NCI-H2171 (cell line): ENCODE results near the gene ACSF2.

Experiments used
- DNase-seq: peaks from one replicate; lab custom pipeline; 2025; lab: John Stamatoyannopoulos, UW

The ACSF2 gene

DNA sequence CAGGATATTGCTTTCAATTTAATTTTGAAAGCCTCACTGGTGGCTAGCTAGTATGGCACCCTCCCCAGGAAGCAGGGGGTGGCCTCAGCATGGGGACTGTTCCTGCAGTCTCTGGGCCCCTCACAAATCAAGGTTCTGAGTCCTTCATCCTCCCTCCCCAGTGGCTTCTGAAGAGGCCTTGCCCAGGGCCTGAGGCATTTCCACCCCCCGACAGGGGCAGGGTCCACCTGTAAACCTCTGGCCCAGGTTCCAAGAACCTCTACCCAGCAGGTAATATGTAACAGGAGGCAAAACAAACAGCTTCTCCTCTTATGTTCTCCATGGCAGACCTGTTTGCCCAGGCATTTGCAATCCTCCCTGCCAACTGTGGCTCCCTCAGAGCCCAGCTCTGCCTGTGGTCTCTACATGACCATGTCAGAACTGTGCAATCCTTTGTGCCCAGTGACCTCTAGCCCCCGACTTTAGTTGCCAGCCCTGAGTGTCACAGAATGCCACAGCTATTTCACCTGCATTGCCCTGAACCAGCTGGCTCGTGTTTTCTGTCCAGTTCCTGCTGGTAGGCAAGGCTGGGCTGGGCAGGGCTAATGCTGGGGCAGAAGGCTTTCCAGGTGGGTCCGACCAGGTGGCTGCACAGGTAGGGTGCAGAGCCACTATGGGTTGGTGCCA, 14.3 kb downstream of the ACSF2 start:
- no peak for DNase-seq

DNA sequence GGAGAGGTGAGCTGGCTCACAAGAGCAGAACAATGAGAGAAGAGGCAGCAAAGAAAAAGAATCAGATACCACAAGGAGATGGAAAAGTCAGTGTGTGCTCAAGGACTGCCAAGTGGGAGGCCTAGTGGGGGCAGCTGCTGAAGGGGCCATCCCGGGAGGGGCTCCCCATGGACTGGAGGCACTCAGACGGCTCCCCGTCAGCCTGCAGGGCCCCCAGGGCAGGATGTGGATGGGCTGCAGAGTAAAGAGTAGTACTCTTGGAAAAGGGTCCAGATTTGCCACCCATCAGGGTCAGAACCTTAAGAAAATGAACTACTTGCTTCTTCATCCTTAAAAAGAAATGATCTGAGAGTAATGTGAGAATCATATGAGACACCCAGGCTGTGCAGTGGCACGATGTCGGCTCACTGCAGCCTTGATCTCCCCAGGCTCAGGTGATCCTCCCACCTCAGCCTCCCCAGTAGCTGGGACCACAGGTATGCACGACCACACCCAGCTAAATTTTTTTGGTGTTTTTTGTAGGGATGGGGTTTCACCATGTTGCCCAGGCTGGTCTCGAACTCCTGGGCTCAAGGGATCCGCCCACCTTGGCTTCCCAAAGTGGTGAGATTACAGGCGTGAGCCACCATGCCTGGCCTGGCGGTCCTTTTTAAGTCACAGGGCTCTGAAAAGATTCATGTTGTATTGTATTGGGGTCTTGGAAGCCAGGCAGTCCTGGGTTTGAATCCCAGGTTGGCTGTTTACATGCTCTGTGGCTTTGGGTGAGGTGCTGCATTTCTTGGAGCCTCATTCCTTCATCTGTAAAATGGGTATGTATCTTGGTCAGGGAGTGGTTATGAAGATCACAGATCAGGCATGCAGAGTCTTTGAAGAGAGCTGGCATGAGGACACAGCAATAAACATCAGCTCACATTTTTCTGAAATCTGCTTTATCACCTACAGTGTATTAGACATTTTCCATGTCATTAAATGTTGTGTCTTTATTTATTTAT, 15.1 kb downstream of the ACSF2 start:
- no peak for DNase-seq

DNA sequence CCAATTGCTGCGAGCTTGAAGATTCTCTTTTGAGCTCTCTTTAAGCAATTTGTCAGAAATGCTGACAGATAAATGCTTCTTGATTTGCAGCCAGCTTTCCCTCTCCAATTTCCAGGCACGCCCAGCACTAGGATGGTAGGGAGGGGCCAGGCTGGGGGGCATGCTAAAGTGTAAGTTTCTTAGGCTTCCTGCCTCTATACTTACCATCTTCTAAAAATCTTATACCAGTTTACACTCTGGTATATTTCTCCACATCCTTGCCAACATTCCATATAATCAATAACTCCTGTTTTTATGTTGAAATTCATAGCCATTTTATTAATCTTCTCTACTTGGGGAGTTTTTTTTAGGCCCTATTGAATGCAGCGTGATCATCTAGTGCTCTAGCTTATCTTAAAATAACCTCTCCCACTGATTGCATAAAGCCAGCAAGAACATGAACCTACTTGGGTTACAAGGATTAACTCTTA, 17.5 kb downstream of the ACSF2 start:
- peak; percentile 38 for DNase-seq

DNA sequence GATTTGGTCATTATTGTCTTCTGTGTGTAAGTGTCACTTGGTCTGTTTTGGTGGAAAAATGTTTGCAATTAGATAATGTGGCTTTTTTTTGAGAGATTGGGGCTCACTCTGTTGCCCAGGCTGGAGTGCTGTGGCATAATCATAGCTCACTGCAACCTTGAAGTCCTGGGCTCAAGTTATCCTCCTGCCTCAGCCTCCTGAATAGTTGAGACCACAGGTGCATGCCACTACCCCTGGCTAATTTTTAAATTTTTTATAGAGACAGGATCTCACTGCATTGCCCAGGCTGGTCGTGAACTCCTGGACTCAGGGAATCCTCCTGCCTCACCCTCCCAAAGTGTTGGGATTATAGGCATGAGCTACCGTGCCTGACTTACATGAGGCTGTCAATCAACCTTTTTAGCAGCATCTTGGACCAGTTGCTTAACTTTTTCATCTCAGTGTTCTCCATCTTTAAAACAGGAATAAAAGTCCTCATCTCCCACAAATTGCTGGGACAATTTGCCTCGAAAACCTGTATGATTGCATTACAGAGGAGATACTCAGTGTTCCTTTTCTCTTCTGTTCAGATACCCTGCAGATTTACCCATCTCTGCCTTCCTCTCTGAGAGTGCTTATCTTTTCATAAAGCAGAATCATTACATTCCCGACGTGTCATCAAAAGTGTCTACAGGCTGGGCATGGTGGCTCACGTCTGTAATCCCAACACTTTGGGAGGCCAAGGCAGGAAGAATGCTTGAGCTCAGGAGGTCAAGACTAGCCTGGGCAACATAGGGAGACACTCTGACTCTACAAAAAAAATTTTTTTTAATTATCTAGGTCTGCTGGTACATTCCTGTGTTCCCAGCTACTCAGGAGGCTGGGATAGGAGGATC, 19.1 kb downstream of the ACSF2 start:
- no peak for DNase-seq

DNA sequence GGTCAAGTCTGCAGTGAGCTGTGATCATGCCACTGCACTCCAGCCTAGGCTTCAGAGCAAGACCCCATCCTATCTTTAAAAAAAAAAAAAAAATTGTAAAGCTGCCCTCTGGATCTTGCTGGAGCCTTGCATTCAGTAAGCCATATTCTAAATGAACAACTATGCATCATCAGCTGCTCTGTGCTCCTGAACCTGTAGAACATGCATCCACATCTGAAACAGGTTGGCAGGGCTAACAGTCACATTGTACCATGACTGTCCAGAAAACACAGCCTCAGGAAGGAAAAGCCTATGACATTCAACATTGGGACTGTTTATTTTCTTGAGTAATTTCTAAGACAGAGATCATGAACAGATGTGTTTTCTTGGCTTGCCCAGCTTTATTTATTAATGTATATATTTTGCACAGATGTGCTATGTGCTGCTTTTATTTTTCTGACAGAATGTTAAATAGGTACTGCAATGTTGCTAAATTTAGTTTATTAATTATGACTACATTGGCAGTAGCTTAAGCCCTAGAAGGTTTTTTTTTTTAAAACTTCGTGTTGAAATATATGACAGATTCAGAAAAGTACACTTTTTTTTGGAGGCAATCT, 19.8 kb downstream of the ACSF2 start:
- DNase-seq, result no peak

DNA sequence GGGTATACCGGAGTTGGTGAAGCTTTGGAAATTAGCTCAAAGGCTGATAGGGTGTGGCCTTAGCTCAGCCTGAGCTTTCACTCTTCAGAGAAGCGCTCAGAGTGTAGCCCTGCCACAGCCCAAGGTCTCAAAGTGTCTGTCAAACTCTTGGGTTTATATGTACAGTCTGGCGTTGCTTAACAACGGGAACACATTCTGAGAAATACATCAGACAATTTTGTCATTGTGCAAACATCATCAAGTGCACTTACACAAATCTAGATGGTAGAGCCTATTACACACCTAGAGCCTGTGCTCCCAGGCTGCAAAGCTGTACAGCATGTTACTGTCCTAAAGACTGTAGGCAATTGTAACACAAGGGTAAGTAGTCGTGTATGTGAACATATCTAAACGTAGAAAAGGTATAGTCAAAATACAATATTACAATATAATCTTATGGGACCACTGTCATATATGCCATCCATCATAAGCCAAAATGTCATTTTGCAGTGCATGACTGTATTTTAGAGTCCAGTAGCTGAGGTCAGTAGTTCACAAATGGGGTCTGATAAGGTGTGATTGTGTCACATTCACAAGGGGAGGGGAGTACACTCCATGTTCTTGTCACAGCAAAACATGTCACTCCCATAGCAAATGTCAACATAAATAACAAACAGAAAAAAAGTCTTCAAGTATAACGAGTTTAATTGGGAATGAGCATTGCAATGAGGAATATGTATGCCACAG, 22.0 kb downstream of the ACSF2 start:
- DNase-seq, result no peak

DNA sequence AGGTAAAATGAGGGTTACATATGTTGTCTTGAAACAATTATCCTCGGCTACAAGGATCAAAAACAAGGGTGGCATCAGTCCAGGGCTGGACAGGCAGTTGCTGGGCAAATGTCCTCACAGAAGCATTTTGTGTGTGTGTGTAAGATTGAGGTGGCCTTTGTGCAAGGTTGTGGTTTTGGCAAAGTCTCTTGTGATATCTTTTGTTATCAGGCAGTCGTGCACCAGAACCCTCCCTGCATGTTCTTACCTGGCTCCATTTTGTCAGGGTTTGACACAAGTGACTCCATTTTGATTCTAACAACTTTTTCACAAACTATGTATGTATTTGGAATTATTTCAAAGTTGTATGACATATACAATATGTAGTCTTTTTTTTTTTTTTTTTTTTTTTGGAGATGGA, 22.6 kb downstream of the ACSF2 start:
- DNase-seq, result no peak

DNA sequence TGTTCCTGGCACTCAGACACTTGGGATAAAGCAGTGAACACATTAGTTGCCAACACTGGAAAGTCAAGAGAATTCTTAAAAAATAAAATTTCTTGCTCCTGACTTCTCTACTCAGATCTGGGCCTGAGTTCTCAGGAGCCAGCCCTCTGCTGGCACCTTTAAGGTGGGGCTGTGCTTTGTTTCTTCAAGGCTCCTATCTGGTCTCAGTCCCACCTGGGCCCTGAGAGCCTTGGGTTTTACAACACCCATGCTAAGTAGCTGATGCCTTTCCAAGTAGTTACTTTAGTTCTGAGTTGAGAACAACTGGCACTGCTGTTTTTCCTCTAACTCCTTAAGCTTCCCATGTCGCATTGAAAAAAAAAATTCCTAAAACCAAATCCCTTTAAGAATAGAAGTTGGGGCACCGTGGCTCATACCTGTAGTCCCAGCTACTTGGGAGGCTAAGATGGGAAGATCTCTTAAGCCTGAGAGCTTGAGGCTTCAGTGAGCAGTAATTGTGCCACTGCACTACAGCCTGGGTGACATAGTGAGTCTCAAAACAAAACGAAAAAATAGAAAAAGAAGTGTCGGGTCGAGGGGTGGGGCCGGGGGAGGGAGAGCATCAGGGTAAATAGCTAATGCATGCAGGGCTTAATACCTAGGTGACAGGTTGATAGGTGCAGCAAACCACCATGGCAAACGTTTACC, 26.1 kb downstream of the ACSF2 start:
- DNase-seq, result no peak

DNA sequence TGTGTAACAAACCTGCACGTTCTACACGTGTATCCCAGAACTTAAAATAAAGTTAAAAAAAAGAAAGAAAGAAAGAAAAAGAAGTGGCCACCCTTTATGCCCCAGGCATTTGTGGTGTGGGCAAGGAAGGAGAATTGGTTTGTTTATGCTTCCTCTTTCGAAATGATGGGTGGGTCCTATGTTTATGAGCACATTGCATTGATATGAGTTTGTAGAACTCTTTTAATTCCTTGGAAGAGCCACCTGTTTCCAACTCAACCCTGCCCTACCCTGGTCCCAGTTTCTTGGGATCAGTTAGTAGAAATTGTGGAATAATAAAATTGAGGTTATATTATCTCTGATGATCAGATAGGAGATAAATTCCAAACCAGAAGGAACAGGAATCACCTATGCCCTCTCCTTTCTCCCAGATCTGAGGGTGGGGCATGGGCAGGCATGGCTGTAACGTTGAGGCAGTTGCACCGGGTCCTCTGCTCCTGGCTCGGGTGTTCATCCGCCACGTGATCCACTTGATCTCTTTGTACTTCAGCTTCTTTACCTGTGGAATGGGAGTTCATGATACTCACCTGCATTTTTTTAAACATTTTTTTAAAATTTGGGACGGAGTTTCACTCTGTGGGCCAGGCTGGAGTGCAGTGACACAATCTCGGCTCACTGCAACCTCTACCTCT, 26.7 kb downstream of the ACSF2 start:
- no peak for DNase-seq

DNA sequence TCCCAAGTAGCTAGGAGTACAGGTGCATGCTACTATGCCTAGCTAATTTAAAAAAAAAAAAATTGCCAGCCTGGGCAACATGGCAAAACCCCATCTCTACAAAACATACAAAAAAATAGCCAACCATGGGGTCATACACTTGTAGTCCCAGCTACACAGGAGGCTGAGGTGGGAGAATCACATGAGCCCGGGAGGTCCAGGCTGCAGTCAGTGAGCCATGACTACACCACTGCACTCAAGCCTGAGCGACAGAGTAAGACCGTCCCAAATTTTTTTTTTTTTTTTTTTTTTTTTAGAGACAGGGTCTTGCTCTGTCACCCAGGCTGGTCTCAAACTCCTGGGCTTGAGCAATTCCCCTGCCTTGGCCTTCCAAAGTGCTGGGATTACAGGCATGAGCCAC, 27.9 kb downstream of the ACSF2 start:
- DNase-seq, result no peak

DNA sequence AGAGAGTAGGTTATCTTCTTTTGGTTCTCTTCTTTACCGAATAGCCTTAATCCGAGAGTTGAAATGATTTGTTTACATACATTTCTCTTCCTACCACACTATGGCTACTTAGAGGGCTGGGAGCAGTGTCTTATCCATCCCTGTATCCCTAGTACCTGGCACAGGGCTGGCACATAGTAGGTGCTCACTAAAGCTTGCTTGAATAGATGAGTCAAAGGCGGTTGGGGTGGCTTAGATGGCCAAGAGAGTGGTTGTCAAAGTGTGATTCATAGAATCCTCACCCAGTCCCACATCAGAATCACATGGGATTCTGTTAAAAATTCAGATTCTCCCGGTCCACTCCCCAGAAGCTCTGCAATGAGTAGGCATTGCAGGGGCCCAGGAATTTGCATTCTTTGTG, 31.6 kb downstream of the ACSF2 start:
- no peak for DNase-seq

DNA sequence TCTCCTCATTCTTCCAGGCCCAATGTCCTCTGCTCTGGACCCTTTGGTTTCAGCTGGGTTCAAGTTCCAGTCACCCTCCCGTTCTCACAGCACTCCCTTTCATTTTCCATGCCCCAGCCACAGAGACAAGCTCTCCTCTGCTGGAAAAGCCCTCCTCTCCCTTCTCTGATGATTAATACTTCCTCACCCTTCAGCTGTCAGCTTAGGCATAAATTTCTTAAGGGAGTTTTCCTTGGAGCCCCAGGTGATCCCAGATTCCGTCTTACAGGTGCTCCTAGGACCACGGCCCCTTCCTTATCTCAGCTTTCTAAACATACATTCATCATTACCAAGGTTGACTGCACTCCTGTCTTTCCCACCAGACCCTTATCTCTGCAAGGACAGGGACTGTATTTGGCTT, 32.3 kb downstream of the ACSF2 start:
- DNase-seq, result no peak

DNA sequence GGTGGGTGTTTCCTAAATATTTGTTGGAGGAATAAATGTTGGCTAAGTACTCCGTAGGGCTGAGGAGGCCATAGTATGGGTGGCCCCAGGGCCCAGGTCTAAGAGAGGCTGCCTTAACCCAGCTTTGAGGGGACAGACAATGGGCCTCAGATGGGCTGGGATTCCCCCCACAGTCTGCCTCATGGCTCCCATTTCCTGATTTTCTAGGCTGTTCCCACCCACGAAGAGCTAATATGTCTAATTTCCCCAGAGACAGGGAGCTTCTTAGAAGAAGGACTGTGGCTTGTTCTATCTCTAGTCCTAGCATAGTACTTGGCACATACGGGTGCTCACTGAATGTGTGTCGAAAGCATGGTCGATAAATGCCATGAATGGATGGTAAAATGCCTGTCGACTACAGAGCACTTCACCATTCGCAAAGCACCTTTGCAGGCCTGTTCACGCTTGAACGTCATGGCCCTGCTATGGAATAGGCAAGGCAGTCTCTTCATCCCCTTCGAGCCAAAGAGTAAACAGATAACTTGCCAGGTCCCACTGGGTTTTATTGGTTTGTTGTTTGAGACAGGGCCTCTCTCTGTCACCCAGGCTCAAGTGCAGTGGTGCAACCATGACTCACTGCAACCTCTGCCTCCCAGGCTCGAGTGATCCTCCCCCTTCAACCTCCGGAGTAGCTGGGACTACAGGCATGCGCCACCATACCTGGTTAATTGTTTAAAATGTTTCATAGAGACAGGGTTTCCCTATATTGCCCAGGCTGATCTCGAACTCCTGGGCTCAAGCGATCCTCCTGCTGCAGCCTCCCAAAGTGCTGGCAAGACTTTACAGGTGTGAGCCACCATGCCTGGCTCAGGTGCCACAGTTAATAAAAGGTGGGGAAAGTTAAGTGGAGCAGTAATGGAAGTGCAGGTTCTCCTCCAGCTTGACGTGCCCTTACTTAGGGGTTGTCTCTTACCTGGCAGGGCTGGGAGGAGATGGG, 33.0 kb downstream of the ACSF2 start:
- DNase-seq, result no peak

DNA sequence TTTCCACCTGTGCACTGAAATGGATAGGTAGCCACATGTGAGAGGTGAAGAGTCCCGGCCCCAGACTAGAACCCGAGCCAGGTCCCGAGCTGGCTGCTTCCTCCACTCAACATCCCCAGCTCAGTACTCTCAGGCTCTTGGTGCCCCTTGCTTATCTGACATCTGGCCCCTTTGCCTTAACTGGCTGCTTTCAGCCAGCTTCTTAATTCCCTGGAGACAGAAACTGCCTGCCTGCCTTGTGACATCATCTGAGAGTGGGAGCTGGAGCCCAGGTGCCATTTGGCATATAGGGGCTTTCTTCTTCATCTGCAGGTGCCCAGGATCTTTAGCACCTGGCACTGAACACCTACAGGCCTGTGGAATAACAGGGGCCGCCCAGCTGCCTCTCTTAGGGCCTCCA, 33.7 kb downstream of the ACSF2 start:
- DNase-seq, result peak; percentile 96

DNA sequence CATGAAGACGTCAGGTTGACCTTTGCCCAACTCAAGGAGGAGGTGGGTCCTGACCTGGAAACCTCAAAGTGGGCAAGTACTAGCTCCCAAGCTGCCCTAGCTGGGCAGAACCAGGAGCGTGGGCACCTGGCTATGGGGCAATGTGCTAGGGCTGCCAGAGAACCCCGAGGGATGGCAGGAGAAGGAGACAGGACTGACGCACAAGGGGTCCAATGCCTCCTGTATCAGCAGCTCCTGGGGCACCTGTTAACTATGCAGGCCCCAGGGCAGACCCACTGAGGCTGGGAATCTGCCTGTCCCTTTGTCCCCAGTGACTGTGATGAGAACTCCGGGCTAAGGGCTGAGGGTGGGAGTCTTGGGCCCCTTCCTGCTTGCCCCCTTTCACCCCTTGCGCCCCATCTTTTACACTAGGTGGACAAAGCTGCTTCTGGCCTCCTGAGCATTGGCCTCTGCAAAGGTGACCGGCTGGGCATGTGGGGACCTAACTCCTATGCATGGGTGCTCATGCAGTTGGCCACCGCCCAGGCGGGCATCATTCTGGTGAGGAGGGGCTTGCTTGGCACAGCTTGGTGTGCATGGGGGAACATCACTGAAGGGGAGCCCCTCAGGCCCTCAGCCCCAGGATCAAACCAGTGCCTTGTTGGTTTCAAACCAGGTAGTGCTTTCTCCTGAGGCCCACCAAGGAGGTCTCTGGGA, 35.0 kb downstream of the ACSF2 start:
- DNase-seq, result no peak

DNA sequence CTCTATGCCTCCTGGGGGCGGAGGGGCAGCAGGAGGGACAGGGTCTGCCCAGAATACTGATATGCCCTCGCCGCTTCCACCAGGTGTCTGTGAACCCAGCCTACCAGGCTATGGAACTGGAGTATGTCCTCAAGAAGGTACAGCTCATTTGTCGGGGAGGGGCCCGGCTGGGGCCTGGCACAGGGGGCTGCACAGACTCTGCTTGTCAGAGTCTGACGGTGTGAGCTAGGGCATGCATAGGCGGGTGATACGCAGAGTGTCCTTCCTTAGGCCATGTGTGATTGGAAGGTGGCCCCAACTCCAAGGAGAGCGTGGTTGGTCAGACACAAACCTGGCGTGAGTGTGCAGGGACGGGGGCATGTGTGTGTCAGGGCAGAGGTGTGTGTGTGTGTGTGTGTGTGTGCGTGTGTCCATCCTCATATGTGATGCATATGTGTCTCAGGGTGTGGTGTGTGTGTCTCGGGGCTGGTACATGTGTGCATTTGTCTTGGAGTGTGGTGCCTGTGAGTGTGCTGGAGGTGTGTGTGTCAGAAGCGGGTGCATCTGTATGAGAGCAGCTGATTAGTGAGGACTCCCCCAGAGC, 35.6 kb downstream of the ACSF2 start:
- DNase-seq, result no peak

DNA sequence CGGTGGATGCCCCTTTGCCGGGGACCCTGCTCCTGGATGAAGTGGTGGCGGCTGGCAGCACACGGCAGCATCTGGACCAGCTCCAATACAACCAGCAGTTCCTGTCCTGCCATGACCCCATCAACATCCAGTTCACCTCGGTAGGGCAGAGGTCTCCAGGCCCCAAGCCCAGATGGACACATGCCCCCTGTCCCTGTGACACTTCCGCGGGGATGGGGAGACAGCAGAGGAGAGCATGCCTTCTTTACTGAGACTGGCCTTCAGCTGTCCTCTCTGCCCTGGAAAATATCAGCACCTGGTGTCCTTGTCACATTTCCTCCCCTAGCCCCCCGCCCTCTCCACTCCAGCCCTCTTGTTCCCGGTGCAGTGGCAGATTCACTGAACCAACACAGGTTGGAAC, 36.4 kb downstream of the ACSF2 start:
- no peak for DNase-seq

DNA sequence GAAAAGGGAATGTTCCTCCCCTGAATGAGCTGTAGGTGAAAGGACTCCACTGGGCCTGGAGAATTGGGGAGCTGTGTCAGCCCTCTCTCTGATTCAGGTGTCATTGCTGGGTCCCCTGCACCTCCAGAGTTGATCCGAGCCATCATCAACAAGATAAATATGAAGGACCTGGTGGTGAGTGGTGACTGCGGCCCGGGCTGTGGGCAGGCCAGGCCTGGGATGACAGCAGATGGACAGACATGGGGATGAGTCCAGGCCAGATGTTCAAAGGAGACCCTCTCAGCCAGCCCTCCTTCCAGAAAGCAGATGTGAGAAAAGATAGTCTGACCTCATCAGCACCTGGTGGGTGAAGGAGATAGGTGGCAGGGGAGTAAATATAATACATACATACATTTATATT, 38.1 kb downstream of the ACSF2 start:
- no peak for DNase-seq
